Cardiac fibroblast (primary cell): ENCODE measurements around the gene SUMO2.

Experiments
- DNase-seq, 2 donors: peaks; one replicate each; pipeline versions ENCODE4 v3.0.0 to v3.0.0-alpha.2; 2010; ENCODE audit warnings: low read depth in 2 of 2
- H3K4me3 ChIP-seq, 2 donors: replicated peaks in 1 of 2; 1 replicate in 1 of 2; 2 replicates in 1 of 2; pipeline ENCODE4 v1.5.1; 2011; ENCODE audit warnings: low read depth in 2 of 2, low read length in 2 of 2, mild to moderate bottlenecking in 2 of 2, moderate library complexity in 1 of 2
- TF ChIP-seq, protein P1 (sequence below): IDR thresholded peaks from one replicate; pipeline ENCODE4 v1.5.1; 2011; ENCODE audit warnings: low read depth, mild to moderate bottlenecking, low read length, inconsistent platforms

SUMO2 gene

DNA sequence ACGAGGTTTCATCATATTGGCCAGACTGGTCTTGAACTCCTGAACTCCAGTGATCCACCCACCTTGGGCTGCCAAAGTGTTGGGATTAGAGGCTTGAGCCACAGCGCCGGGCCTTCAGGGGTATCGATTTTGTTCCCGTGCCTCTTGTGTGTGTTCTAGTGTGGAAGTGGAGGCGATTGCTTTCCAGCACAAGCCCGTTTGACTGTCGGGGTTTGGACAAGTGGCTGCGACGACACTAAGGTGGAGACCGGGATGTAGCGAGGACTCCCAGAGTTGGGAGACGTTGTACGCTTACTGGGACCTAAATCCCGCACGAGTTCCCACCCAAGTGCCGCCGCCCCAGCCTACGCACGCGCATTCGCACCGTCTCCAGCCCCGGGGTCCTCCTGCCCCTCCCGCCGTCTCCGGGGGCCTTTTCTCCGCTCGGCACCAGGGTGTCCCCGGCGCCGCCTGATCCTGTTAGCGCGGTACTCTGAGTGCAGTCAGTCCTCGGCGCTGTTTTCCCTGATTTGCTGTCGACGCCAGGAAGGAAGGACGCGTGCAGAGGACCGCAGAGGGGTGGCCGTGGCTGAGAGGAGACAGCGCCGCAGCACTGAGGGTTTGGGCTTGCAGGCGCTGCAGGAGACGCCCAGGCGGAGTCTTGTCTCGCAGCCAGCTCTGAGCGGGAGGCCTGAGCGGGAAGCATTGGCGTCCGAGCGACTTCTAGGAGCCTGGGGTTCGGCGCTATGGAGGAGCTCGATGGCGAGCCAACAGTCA, 22.5 kb upstream of the SUMO2 start, which contains the start of gene NUP85:
NUP85 (plus strand) TSS at position 643 of the 756 bp plus-strand sequence; CDS start at position 726, 83 bp downstream.
- H3K4me3 ChIP-seq: peak within 1 kb of the TSS; percentile 69 to 96
- DNase-seq: peak; percentile 95 to 96

GRCh38 chr17:75199886-75200618, 17.3 kb upstream of the SUMO2 start:
- no peak for DNase-seq
- no peak overlapping the region for H3K4me3 ChIP-seq
- TF ChIP-seq, protein P1, sequence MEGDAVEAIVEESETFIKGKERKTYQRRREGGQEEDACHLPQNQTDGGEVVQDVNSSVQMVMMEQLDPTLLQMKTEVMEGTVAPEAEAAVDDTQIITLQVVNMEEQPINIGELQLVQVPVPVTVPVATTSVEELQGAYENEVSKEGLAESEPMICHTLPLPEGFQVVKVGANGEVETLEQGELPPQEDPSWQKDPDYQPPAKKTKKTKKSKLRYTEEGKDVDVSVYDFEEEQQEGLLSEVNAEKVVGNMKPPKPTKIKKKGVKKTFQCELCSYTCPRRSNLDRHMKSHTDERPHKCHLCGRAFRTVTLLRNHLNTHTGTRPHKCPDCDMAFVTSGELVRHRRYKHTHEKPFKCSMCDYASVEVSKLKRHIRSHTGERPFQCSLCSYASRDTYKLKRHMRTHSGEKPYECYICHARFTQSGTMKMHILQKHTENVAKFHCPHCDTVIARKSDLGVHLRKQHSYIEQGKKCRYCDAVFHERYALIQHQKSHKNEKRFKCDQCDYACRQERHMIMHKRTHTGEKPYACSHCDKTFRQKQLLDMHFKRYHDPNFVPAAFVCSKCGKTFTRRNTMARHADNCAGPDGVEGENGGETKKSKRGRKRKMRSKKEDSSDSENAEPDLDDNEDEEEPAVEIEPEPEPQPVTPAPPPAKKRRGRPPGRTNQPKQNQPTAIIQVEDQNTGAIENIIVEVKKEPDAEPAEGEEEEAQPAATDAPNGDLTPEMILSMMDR: no peak

More for the DNA sequence above, 22.5 kb upstream of the SUMO2 start, which contains the start of gene NUP85:
- TF ChIP-seq, protein P1: no peak

DNA sequence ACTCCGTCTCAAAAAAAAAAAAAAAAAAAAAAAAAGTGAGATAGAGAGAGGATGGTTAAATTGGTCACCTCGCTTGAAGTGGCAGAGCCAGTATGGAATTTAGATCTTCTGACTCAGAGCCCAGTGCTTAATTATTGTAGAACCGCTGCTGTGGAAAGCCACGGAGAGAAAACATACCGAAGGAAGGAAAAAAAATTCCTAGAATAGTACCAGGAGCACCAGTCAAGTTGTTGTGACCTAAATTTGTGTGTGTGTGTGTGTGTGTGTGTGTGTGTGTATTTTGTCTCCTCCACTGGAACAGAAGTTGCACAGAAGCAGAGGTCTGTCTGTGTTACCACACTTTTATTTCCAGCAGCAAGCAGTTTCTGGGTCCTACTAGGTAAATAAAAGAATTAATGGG, 12.1 kb upstream of the SUMO2 start:
- TF ChIP-seq, protein P1: no peak
- no peak for DNase-seq

GRCh38 chr17:75191584-75191983, 8.8 kb upstream of the SUMO2 start:
- TF ChIP-seq, protein P1: no peak
- peak; percentile 52 to 62 for DNase-seq
- H3K4me3 ChIP-seq: no peak overlapping the region

More for the DNA sequence above, 12.1 kb upstream of the SUMO2 start:
- no peak overlapping the region for H3K4me3 ChIP-seq

DNA sequence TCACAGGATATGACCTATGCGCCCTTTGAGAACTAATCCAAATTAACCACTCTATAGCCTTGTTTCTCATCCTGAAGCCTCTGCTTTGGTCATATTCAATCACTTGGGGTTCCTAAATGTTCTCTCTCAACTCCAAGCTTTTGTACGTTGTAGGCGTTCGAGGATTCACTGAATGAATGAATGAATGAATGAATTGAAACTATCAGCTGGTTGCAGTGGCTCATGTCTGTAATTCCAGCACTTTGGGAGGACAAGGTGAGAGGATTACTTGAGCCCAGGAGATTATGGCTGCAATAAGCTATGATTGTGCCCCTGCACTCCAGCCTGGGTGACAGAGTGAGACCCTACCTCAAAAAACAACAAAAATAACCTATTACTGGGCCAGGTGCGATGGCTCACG, 5.9 kb upstream of the SUMO2 start:
- TF ChIP-seq, protein P1: no peak
- no peak for DNase-seq
- H3K4me3 ChIP-seq: no peak overlapping the region

- DNase-seq: no peak
- TF ChIP-seq, protein P1: no peak
- no peak overlapping the region for H3K4me3 ChIP-seq
Observed at GRCh38 chr17:75183999-75184884, 1.5 kb upstream of the SUMO2 start.
